NCI-H526 (cell line): ENCODE data around the gene PRAC1.

Experiments used
- DNase-seq, 2 experiments: peaks; one replicate each; lab custom pipeline; 2025; lab: John Stamatoyannopoulos, UW

PRAC1 gene

GRCh38 chr17:48704361-48705248 is 17.7 kb downstream of the PRAC1 start:
- no peak for DNase-seq

GRCh38 chr17:48701864-48702532 is 20.3 kb downstream of the PRAC1 start:
- no peak for DNase-seq

GRCh38 chr17:48693178-48693577 is 29.1 kb downstream of the PRAC1 start:
- no peak for DNase-seq

GRCh38 chr17:48692049-48692448 is 30.3 kb downstream of the PRAC1 start:
- no peak for DNase-seq

GRCh38 chr17:48690655-48691054 is 31.7 kb downstream of the PRAC1 start:
- no peak for DNase-seq

GRCh38 chr17:48681609-48682008 is 40.7 kb downstream of the PRAC1 start:
- DNase-seq = no peak

GRCh38 chr17:48679385-48680096 is 42.8 kb downstream of the PRAC1 start:
- DNase-seq = no peak

- peak; percentile 9 to 86 for DNase-seq
Observed at GRCh38 chr17:48678141-48678971, 44.0 kb downstream of the PRAC1 start.

GRCh38 chr17:48676963-48677558 is 45.3 kb downstream of the PRAC1 start:
- no peak for DNase-seq

GRCh38 chr17:48672340-48672739 is 50.0 kb downstream of the PRAC1 start:
- DNase-seq = no peak
